Karpas-422 (cell line): ENCODE data around the gene HUS1. TPM values are rescaled to one million over a fixed set of nuclear protein-coding genes. Genes with fewer than 3 reads are reported as not detected.

Experiments used
- DNase-seq: peaks from one replicate; pipeline ENCODE4 v3.0.0-alpha.2; 2015
- H2AFZ ChIP-seq: fragments of 200-600 bp; sonication (generic); 2 replicates; pipeline ENCODE4 v1.6.1; 2014; ENCODE audit warnings: antibody characterized with exemption, low read length, mixed read lengths
- H3K27ac ChIP-seq: fragments of 200-600 bp; sonication (generic); 2 replicates; pipeline ENCODE4 v1.5.1; 2014; ENCODE audit warnings: mild to moderate bottlenecking, low read length, moderate library complexity
- H3K27me3 ChIP-seq: fragments of 200-600 bp; sonication (generic); 2 replicates; pipeline ENCODE4 v1.6.1; 2014; ENCODE audit warnings: low read length, mixed read lengths
- H3K36me3 ChIP-seq: fragments of 200-600 bp; sonication (generic); 2 replicates; pipeline ENCODE4 v1.6.1; 2014; ENCODE audit warnings: low read length, mixed read lengths; ENCODE audit not compliant: insufficient read depth
- H3K4me1 ChIP-seq: fragments of 200-600 bp; sonication (generic); 2 replicates; pipeline ENCODE4 v1.6.1; 2014; ENCODE audit warnings: mild to moderate bottlenecking, low read length, mixed read lengths
- H3K4me2 ChIP-seq: fragments of 200-600 bp; sonication (generic); 2 replicates; pipeline ENCODE4 v1.6.1; 2014; ENCODE audit warnings: low read length, low read depth, mild to moderate bottlenecking; ENCODE audit not compliant: poor library complexity, severe bottlenecking
- H3K4me3 ChIP-seq: fragments of 200-600 bp; sonication (generic); 2 replicates; pipeline ENCODE4 v1.5.1; 2014; ENCODE audit warnings: mild to moderate bottlenecking, antibody characterized with exemption, low read length, mixed read lengths
- H3K79me2 ChIP-seq: fragments of 200-600 bp; sonication (generic); 2 replicates; pipeline ENCODE4 v1.6.1; 2014; ENCODE audit warnings: mild to moderate bottlenecking, low read length, mixed read lengths
- H3K9ac ChIP-seq: fragments of 200-600 bp; sonication (generic); 2 replicates; pipeline ENCODE4 v1.6.0; 2014; ENCODE audit warnings: low read length
- H3K9me2 ChIP-seq: fragments of 200-600 bp; sonication (generic), shearing (Covaris generic); replicated peaks from 2 replicates; pipeline ENCODE4 v1.6.0; 2014; ENCODE audit warnings: mild to moderate bottlenecking, low read length, moderate library complexity; ENCODE audit not compliant: insufficient read depth
- H3K9me3 ChIP-seq: fragments of 300-700, 200-600 bp; sonication (generic); 2 replicates; pipeline ENCODE4 v1.6.1; 2014; ENCODE audit warnings: low read length, mixed read lengths
- H4K20me1 ChIP-seq: fragments of 200-600 bp; sonication (generic); 2 replicates; pipeline ENCODE4 v1.6.1; 2014; ENCODE audit warnings: mild to moderate bottlenecking, antibody characterized with exemption, low read length, low read depth; ENCODE audit not compliant: insufficient read depth
- total RNA-seq: library from RNA; depleted of rRNA; stranded (reverse); fragments of >200 nt; shearing (Covaris generic); gene quantifications from 2 replicates; pipeline ENCODE4 v1.2.3, GENCODE V29; 2014; ENCODE audit warnings: low replicate concordance

The HUS1 gene
- total RNA-seq, 1 experiment from 2014 or later: 19.6 TPM

DNA sequence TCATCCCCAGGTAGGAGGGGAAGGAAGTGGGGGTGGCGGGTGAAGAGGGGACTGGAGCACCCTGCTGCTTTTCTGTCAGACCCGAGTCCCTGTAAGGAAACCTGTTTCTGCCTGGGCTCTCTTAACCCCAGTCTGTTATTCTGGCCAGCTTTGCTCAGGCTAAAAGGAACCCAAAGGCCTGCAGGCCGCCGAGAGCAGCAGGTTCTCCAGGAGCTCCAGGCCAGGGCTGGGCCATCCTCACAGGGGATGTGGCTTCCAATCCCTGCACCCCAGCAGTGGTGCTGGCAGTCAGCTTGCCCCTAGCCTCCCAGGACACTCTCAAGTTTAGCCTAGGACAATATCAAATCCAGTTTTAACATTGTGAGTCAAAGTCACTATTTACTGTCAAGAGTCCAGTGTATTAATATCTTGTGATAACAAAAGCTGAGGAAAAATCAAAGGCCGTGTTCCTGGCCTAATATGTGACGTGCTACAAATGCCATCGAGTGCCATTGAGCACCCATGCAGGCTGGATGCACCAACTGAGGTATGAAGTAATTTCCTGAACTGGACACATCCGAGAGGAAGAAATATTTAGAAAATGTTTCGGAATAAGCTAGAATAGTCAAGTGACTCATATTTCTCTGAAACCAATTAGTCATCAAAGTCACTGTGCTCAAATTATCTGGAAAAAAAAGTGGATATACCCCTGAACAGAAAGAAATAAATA lies 38.1 kb downstream of the HUS1 start:
- Histone ChIP-seq H3K36me3 (no peaks in the 10 kb centered on the region), H2AFZ (peak overlapping the region; percentile 67; the same call in 1 of the 2 replicates)

DNA sequence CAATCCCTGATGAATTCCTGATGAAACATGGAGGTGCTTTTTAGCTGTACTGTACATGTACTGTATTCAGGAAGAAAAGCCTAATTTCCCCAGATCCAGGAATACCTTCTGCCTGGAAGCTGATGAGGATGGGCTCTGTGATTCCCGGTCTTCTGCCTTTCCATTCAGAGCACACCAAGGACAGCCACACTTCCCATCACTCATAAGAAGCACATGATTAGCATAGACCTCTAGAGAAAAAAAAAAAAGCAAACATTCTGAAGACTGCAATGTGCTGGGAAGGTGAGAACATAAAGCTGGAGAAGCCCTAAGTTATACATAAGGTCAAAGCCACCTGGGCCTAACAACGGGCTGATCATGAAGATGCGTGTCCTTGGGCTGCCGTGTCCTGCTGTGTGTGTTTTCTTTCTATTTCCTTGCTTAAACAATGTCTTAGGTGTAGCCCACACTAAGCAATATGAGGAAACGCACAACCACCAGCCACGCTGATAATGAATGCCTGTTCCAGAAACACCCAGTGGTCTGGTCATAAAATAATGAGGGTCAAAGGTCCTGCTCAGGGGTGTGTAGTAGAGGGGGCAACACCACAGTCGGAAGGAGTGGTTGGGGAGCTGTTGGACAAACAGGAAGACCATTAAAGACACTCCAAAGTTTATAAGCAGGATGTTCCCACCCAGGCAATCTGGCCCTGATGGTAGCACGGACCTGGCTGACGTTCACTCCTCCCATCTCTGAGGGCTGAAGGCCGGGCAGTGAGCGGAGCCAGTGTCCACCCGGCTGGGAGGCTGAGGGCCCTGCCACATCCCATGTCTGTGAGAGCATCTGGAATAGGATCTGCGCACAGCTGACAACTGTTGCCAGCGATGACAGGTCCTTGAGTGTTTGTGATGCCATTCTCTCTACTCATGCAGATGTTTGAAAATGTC lies 39.1 kb downstream of the HUS1 start:
- no peak overlapping the region for H3K9ac ChIP-seq
- H3K27me3 ChIP-seq: no peaks in the 10 kb centered on the region
- H4K20me1 ChIP-seq: no peaks in the 10 kb centered on the region
- no peaks in the 10 kb centered on the region for H3K79me2 ChIP-seq
- H3K9me3 ChIP-seq: no peaks in the 10 kb centered on the region
- H3K4me2 ChIP-seq: no peak overlapping the region
- no peaks in the 10 kb centered on the region for H3K9me2 ChIP-seq
- H2AFZ ChIP-seq: no peak overlapping the region
- H3K4me1 ChIP-seq: peaks cover 49% of the 10 kb centered on the region
- no peak overlapping the region for H3K4me3 ChIP-seq
- no peaks in the 10 kb centered on the region for H3K36me3 ChIP-seq
- no peak overlapping the region for H3K27ac ChIP-seq
- no peak for DNase-seq

More for the DNA sequence above, 38.1 kb downstream of the HUS1 start:
- no peaks in the 10 kb centered on the region for H3K9me3 ChIP-seq
- H3K4me1 ChIP-seq: peaks cover 40% of the 10 kb centered on the region
- H3K9ac ChIP-seq: no peak overlapping the region
- H3K4me3 ChIP-seq: no peak overlapping the region
- H3K79me2 ChIP-seq: no peaks in the 10 kb centered on the region
- no peak overlapping the region for H3K27ac ChIP-seq
- DNase-seq: no peak
- no peaks in the 10 kb centered on the region for H3K9me2 ChIP-seq
- H4K20me1 ChIP-seq: no peaks in the 10 kb centered on the region
- no peak overlapping the region for H3K4me2 ChIP-seq
- H3K27me3 ChIP-seq: no peaks in the 10 kb centered on the region

DNA sequence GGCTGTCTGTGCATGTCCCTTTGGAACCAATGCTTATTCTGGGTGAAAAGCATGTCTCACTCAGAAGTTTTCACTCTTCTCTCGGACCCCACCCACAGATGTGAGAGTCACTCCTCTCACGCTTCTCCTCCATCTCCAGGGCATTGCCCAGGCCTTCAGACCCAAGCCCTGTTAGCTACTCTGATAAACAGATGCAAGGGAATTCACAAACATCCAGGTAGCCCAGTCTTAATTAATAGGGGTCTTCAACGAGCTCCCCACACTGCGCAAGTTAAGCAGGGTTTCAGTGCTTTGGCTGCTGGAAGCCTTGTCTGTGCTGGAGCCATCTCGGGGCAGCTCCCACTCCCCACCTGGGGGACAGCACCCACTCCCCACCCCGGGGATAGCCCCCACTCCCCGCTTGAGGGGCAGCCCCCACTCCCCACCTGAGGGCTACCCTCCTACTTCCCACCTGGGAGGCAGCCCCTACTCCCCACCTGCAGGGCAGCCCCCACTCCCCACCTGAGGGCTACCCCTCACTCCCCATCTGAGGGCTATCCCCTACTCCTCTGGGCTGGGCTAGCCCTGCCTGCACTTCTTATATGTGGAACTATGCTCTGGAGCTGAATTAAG lies 39.9 kb downstream of the HUS1 start:
- H3K36me3 ChIP-seq: no peaks in the 10 kb centered on the region
- no peaks in the 10 kb centered on the region for H3K9me3 ChIP-seq
- peak overlapping the region; percentile 44 for H3K9ac ChIP-seq
- peak overlapping the region; percentile 33; the same call in 1 of the 2 replicates for H2AFZ ChIP-seq
- peaks cover 51% of the 10 kb centered on the region for H3K4me1 ChIP-seq
- peak overlapping the region; percentile 58 for H3K4me2 ChIP-seq
- no peaks in the 10 kb centered on the region for H3K27me3 ChIP-seq
- peak overlapping the region; percentile 96 for H3K27ac ChIP-seq
- H3K9me2 ChIP-seq: no peaks in the 10 kb centered on the region
- H3K79me2 ChIP-seq: no peaks in the 10 kb centered on the region
- H3K4me3 ChIP-seq: no peak overlapping the region
- H4K20me1 ChIP-seq: no peaks in the 10 kb centered on the region
- DNase-seq: no peak

DNA sequence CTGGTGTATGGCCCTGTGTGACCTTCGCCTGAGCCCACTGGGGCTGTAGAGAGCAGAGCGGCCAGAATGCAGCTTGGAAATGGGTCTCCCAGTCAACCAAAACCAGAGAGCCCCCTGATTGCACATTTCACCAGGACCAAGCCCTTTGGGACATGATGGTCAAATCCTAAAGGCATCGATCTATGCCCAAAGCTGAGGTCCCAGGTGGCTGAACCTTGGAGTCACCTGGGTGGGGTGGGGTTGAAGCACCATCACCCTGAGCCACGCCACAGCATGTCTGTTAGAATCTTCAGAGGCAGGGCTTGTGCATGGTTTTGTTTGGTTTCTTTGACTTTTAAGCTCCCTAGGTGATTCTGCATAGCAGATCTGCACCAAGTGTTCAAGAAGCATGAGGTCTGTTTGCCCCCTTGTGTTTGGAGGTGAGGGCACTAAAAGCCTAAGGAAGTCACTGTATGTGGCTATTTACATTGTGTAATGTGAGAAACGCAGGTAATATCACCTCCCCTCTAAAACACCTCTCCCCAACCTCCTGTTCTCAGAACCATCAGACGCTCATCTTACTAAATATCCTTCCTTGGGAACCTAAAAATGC lies 40.7 kb downstream of the HUS1 start:
- H3K9ac ChIP-seq: peak overlapping the region; percentile 61
- no peaks in the 10 kb centered on the region for H4K20me1 ChIP-seq
- peaks cover 51% of the 10 kb centered on the region for H3K4me1 ChIP-seq
- 0 out of 2 replicates have a peak overlapping the region, but pooled peaks have one; percentile 28 for H3K4me3 ChIP-seq
- peak overlapping the region; percentile 58 for H3K4me2 ChIP-seq
- H3K27me3 ChIP-seq: no peaks in the 10 kb centered on the region
- peak overlapping the region; percentile 33; the same call in 1 of the 2 replicates for H2AFZ ChIP-seq
- peak; percentile 90 for DNase-seq
- H3K36me3 ChIP-seq: no peaks in the 10 kb centered on the region
- H3K9me2 ChIP-seq: no peaks in the 10 kb centered on the region
- no peaks in the 10 kb centered on the region for H3K9me3 ChIP-seq
- H3K27ac ChIP-seq: peak overlapping the region; percentile 96
- no peaks in the 10 kb centered on the region for H3K79me2 ChIP-seq

DNA sequence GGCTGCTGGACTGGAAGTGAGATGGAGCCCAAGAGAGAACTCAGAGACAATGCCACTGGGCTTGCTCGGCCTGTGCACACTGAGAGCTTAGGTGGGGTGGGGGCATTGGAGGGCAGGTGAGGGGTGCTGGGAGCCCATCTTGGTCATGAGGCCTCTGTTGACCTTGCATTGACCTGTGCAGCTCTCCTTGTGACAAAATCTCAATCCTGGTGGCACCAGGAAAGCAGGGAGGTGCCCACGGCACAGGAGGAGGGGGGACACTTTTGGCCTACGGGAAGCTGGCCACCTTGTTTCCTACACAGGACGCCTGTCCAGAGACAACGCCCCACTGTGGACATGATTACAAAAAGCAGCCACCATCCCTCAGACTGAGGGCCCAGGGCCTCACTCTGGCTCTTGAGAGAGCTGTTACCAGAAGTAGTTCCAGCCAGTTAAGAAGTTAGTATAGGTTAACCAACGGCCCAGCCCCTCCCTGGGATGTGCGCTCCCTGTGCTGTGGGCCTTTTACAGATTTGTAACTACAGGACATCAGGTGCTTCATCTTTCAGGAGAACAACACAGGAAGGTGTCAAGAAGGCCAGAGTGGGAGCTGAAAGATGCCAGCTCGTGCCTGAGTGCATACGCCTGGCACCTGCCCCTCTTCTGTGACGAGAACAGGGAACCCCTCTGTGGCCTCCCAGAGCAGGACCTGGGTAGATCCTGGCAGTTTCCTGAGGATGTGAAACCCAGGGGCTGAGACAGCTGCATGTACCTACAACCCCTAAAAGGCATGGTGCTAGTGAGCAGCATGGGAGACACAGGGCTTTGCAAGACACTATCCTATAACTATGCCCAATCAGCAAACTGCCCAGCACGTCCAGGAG lies 41.5 kb downstream of the HUS1 start:
- DNase-seq: peak; percentile 87
- Histone ChIP-seq H3K4me3 (peak overlapping the region; percentile 55), H3K4me2 (peak overlapping the region; percentile 58), H3K36me3 (no peaks in the 10 kb centered on the region), H3K27me3 (no peaks in the 10 kb centered on the region), H3K9me2 (no peaks in the 10 kb centered on the region), H3K9ac (peak overlapping the region; percentile 61), H3K9me3 (no peaks in the 10 kb centered on the region), H2AFZ (peak overlapping the region; percentile 19; the same call in 1 of the 2 replicates), H3K79me2 (no peaks in the 10 kb centered on the region), H3K4me1 (peaks cover 57% of the 10 kb centered on the region), H4K20me1 (no peaks in the 10 kb centered on the region), H3K27ac (peak overlapping the region; percentile 96)

DNA sequence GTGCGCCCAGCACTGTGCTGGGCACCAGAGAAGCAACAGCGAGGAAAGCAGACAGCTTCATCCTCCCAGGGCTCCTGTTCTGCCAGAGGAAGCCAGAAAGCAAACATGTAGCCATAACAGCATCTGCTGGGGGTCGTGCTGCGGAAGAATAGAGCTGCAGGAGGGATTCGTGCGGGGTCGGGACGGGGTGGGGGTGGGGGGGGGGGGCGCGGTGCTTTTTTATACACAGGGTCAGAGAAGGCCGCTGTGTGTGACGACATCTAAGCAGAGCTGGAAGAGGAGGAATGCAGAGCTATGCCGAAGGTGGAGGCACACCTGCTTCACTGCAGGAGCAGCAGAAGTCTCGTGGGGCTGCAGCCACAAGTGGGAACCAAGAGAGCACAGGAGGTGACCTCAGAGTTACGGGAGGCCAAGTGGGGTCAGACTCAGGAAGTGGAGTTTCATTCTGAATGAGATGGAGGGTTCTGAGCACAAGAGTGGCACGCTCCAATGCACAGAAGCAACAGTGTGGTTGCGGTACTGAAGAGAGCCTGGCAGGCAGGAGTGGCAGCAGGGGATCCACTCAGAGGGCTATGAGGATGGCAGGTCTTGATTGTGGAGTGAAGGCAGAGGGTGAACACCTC lies 42.2 kb downstream of the HUS1 start:
- Histone ChIP-seq H3K36me3 (no peaks in the 10 kb centered on the region), H3K9me3 (no peaks in the 10 kb centered on the region), H3K27ac (peak overlapping the region; percentile 96), H3K4me2 (peak overlapping the region; percentile 62), H3K27me3 (no peaks in the 10 kb centered on the region), H3K4me3 (peak overlapping the region; percentile 55), H4K20me1 (no peaks in the 10 kb centered on the region), H3K9ac (peak overlapping the region; percentile 61), H3K4me1 (peaks cover 65% of the 10 kb centered on the region), H2AFZ (0 out of 2 replicates have a peak overlapping the region, but pooled peaks have one; percentile 26), H3K9me2 (no peaks in the 10 kb centered on the region), H3K79me2 (no peaks in the 10 kb centered on the region)
- peak; percentile 93 for DNase-seq

DNA sequence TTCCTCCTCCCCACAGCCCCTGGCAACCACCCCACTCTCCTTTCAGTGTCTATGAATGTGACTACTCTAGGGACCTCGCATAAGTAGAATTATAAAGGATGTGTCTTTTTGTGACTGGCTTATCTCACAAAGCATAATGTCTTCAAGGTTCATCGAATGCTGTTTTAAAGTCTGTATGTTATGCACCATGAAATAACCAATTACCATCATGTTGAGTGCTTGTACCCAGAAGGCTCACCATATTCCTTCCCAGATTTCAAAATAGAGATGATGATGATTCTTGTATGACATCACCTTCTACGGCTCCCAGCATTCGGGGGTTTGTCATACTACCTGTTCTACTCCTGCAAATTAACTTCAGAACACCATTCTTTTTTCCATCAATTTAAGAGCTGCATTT lies 43.1 kb downstream of the HUS1 start:
- DNase-seq: peak; percentile 67
- H3K36me3 ChIP-seq: no peaks in the 10 kb centered on the region
- H3K9me2 ChIP-seq: no peaks in the 10 kb centered on the region
- H3K27ac ChIP-seq: peak overlapping the region; percentile 96
- no peaks in the 10 kb centered on the region for H3K9me3 ChIP-seq
- peak overlapping the region; percentile 61 for H3K9ac ChIP-seq
- peak overlapping the region; percentile 31; the same call in 1 of the 2 replicates for H3K4me3 ChIP-seq
- H3K79me2 ChIP-seq: no peaks in the 10 kb centered on the region
- H3K4me2 ChIP-seq: peak overlapping the region; percentile 62
- peaks cover 72% of the 10 kb centered on the region for H3K4me1 ChIP-seq
- H4K20me1 ChIP-seq: no peaks in the 10 kb centered on the region
- H2AFZ ChIP-seq: 0 out of 2 replicates have a peak overlapping the region, but pooled peaks have one; percentile 26
- H3K27me3 ChIP-seq: no peaks in the 10 kb centered on the region
